DMS79 treated with DMSO at 0.1 percent for 48 hours (cell line): ENCODE measurements around the gene CYYR1.

ENCODE experiments used
- DNase-seq: peaks from one replicate; lab custom pipeline; 2025; lab: John Stamatoyannopoulos, UW

The CYYR1 gene

DNA sequence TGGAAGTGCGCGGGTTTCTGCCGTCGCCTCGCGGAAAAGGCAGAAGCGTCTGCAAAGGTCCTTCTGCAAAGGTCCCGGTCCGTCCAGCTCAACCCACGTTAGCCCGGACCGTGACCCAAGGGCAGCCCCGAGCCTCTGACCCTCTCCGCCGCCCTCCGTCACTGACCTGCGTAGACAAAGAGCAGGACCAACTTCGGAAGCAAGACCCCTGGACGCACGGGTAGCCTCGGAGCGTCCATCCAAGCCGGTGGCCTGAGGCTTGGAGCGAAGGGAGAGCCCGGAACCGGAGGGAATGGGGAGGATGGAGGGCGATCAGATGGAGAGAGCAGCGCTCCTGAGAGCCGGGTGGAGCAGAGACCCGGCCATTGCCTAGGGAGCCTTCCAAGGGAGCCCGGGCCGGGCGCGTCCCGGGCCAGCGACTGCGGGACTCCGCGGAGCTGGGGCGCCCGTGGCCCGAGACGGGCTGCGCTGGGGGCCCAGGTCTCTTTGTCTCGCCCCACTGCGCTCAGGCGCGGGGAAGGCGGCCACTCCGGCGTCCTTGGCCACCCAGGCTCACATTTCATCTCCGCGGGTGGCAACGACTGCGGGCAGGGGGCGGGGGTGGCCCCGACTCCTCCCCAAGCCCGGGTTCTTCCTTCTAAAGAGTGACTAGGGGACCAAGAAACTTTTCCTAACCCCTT is at the start of gene CYYR1:
TSS of gene CYYR1 (minus strand) at position 585 of the 680 bp plus-strand sequence. CDS start at position 239, 346 bp downstream.
- no peak for DNase-seq

DNA sequence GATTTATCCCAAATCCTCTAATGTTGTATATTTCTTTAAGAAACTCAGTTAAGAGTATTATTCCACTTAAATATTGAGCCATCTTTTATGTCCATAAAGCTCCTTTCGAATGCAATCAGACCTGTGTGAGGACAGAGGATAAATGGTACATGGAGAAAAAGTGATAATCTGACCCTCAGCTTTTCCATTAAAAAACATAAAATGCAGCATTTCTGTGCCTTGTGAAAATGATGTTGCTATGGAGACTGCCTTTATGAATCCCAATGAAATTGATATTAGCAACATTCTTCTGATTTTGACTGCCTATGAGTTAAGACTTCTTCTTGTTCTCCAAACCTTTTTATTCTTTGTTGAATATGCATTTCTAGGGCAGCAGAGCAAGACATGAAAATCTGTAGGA is 44.1 kb upstream of the CYYR1 start:
- DNase-seq = no peak

DNA sequence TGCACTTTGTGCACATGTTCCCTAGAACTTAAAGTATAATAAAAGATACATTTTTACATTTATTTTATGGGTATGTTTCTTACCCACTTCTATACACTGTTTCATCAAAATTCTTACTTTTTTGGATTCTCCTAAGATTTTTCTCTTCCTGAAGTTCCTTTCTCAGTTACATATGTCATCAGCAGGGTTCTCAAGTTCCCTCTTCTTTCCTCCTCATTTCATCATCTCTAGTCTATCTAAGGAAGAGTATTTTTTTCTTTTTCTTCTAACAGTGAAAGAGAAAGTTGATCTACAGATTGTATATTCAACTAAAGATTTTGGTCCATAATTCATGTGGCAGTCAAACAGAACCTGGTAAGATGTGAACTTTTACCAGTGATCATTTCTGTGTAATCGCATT is 41.2 kb upstream of the CYYR1 start:
- DNase-seq = no peak

GRCh38 chr21:26599261-26599660 is 26.2 kb upstream of the CYYR1 start:
- no peak for DNase-seq

DNA sequence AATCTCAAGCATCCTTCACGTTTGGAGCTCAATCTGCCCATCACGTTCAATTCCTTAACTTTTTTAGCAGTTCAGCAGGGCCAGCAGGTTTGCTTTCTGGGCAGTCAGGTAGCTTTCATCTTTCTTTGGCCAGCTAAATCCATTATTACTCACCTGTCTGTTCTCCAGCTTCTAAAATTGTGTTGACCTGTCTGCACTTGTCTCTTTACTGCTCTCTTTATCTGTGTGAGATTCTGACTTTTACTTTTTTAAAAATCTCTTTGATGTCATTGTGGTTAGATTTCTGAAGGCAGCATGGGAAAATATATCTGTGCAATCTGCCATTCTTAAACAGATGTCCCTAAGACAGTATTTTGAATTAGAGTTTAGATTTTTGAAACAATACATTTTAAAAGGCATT is 24.9 kb upstream of the CYYR1 start:
- no peak for DNase-seq

DNA sequence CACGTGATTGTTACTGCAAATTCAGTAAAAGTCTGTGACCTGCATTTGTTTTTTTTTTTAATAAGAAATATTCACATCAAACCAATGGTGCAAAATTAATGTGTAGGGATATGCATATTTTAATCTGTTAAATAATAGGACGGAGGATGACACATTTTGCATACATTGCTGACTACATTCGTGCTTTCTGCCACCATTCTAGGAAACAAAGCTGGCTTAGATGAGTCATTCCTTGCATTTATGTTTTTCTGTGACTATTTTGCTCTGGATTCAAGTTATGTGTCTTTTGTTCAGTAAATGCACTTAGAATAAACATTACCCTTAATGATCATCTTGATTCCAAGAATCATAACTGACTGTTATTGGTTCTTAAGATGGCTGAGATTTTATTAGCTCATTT is 23.9 kb upstream of the CYYR1 start:
- no peak for DNase-seq

- no peak for DNase-seq
Measured at GRCh38 chr21:26595971-26596370, 22.9 kb upstream of the CYYR1 start.

GRCh38 chr21:26593800-26594199 is 20.7 kb upstream of the CYYR1 start:
- DNase-seq = no peak

GRCh38 chr21:26591543-26591942 is 18.5 kb upstream of the CYYR1 start:
- DNase-seq = no peak

- no peak for DNase-seq
Measured at GRCh38 chr21:26588446-26588845, 15.4 kb upstream of the CYYR1 start.

- DNase-seq = no peak
Measured at GRCh38 chr21:26587736-26588201, 14.7 kb upstream of the CYYR1 start.

DNA sequence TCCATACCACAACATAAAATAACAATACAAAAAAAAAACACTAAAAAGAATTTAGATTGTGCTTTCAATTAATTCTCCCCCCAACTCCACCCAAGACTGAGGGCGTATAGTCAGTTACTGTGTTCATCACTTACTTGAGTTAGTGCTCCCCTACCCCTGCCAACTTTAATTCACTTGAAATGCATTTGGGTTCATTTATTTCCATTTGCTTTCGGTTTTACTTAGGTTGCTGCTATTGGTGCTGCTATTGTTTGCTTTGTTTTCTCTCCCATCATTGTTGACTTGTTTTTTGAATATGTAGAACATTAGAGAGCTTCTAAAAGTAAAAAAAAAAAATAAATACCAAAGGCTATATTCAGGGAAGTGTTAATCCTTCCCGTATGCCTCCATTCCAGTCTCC is 10.7 kb upstream of the CYYR1 start:
- DNase-seq = no peak

DNA sequence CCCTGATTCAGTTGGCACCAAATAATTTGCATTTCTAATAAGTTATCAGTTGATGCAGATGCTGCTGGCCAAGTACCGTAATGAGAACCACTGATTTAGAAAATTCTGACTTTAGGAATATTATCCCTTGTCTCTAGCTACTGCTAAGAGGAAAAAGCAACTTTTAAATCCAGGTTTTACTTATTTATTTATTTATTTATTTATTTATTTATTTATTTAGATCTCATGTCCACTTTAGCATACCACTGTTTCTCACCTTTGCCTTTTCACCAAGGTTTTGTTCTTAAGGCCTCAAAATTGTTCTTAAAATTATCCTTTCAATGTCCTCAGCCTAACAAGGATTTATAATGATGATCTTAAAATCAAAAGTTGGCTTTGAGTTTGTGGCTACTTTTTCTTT is 8.7 kb upstream of the CYYR1 start:
- DNase-seq = no peak

GRCh38 chr21:26572076-26572701 is 897 bp downstream of the CYYR1 start:
- no peak for DNase-seq

DNA sequence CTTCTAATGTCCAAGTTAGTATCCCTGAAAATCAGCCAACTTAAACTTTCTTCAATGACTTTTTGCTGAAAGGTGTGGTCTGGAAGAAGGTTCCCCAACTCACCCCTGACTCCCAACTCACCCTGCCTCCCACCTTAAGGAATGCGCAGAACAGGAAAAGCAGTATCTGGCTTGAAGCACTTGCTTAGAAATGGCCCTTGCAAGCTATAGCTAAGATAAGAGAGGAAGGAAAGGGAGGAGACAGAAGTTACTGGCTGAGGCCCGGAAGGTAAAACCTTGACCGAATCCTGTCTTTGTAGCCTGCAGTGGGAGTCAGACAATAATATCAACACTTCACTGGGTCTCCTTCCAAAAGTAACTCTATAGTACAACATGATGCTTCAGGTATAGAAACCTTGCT is 2.9 kb downstream of the CYYR1 start:
- no peak for DNase-seq

DNA sequence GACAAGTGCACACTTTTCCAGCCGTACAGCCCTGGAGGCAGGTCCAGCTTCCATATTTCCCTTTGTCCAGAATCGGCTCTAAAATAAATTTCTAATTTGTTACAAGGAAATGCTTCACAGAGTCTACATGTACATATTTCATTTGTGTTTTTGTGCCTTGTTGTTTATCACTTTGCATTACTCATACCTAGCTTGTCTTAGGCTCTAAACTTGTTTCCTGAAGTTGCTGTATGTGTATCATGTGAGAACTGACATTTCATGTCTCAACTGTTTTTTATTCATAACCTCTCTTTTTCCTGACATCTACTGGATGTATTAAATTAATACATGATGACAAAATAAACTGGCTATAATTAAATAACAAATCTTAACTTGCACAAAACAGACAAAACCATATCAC is 7.5 kb downstream of the CYYR1 start:
- DNase-seq = no peak

GRCh38 chr21:26565111-26565510 is 8.0 kb downstream of the CYYR1 start:
- no peak for DNase-seq

- DNase-seq = no peak
Measured at GRCh38 chr21:26563856-26564503, 9.1 kb downstream of the CYYR1 start.

GRCh38 chr21:26560612-26561011 is 12.5 kb downstream of the CYYR1 start:
- no peak for DNase-seq

DNA sequence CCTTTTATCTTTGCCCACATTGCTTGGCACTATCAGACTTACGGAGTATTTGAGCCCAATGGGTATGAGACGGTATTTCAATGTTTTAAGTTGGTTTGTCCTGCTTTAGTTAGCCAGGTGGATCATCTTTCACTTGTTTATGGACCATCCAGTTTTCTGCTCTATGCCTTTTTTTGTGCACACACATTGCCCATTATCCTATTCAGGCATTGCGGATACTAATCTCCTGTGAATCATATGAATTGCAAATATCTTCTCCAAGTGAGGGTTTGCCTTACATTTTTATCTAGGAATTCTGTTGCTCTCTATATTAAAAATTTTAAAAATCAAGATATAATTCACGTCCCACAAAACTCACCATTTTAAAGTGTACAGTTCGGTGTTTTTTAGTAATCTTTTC is 14.0 kb downstream of the CYYR1 start:
- no peak for DNase-seq

DNA sequence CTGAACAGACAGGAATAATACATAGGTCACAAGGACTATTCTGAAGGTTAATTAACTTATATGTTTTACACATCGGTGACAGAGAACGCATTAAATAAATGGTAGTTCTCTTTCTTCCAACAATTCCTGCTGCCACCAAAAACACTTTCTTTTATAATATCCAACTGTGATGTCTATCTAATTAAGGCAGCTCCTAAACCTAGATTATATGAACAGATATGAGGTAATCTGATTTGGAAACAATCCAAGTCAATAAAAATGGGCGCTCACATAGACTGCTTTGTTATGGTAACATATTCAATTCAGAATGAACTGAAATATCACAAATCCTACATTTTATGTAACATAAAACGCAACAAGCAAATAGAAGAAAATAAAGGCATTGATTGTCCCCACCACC is 16.0 kb downstream of the CYYR1 start:
- DNase-seq = no peak

DNA sequence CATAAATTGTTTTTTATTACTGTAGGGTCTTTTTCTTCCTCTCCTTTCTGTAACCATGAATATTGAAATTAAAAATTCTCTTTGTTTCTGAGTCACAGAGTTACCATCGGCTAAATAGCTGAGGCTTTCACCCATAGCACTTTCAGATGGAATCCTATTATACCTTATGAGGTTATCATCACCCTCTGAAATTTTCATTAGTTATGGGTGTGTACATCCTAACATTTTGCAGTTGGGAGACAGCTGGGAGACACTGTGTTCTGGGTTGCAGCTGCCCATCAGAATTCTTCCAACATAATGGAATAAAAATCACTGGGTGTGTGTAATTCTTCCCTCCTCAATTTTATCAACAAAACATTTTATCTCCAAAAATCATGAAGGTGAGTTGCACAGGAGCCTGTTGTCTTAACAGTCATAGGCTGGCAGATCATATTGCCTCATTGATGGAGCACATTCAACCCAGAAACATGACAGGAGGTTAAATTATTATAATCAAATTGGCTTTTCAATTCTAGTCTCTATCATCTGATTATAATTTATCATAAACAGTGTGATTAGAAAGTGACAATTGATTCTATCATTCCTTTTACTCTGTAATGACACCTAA is 17.4 kb downstream of the CYYR1 start:
- no peak for DNase-seq

GRCh38 chr21:26554365-26554764 is 18.7 kb downstream of the CYYR1 start:
- no peak for DNase-seq
